K562 (cell line): Measurements from ENCODE around the gene CREB3L2. TPM values are rescaled to one million over a fixed set of nuclear protein-coding genes. Genes with fewer than 3 reads are reported as not detected.

Source experiments
- ARID4B ChIP-seq: sonication (generic); formaldehyde crosslinking; IDR thresholded peaks from 2 replicates; pipeline ENCODE4 v1.8.0; 2022; ENCODE audit warnings: mild to moderate bottlenecking, missing genetic modification reagents
- CLOCK ChIP-seq: fragments of 250-450 bp; sonication (Bioruptor Pico); IDR thresholded peaks from 2 replicates; pipeline ENCODE4 v1.4.0; 2020; ENCODE audit warnings: mild to moderate bottlenecking, moderate library complexity, borderline replicate concordance
- DEAF1 ChIP-seq: fragments of 450-650 bp; formaldehyde crosslinking; IDR thresholded peaks from 2 replicates; pipeline ENCODE4 v1.4.0; 2020; ENCODE audit warnings: mild to moderate bottlenecking, moderate library complexity
- EHMT2 ChIP-seq: fragments of 450-650 bp; IDR thresholded peaks from 2 replicates; pipeline ENCODE4 v1.6.1; 2018; ENCODE audit warnings: antibody characterized with exemption
- HLTF ChIP-seq: fragments of 450-650 bp; IDR thresholded peaks from 2 replicates; pipeline ENCODE4 v1.6.1; 2016
- KDM5B ChIP-seq: fragments of 200-600 bp; sonication (generic); IDR thresholded peaks from 2 replicates; pipeline ENCODE4 v1.6.1; 2012; ENCODE audit warnings: low read depth, mild to moderate bottlenecking, moderate library complexity, low read length, control low read depth, inconsistent platforms; ENCODE audit not compliant: insufficient replicate concordance
- RHOXF2B ChIP-seq: fragments of 250-450 bp; sonication (Bioruptor Pico); conservative IDR thresholded peaks from 2 replicates; pipeline ENCODE4 v1.5.1; 2021
- RNF219 ChIP-seq: fragments of 250-450 bp; sonication (Bioruptor Pico); IDR thresholded peaks from 2 replicates; pipeline ENCODE4 v1.5.0; 2022; ENCODE audit warnings: mild to moderate bottlenecking
- TAF15 ChIP-seq: fragments of 200-400 bp; formaldehyde crosslinking; IDR thresholded peaks from 2 replicates; pipeline ENCODE4 v1.6.1; 2017; ENCODE audit warnings: mild to moderate bottlenecking, low read depth, low read length, moderate library complexity
- ZMIZ1 ChIP-seq, 2 experiments: fragments of 150-350 bp in 1 of 2; IDR thresholded peaks; 2 replicates each; pipeline ENCODE4 v1.6.1; 2012 to 2016; ENCODE audit warnings: low read depth in 2 of 2, low read length in 2 of 2, mild to moderate bottlenecking in 1 of 2, moderate library complexity in 1 of 2
- ZNF3 ChIP-seq: fragments of 250-450 bp; sonication (Bioruptor Pico); IDR thresholded peaks from 2 replicates; pipeline ENCODE4 v1.5.0; 2021; ENCODE audit warnings: mild to moderate bottlenecking, moderate library complexity
- polyA plus RNA-seq, 8 experiments: library from polyadenylated mRNA; depleted of rRNA in 4 of 8; stranded (reverse) in 5 of 8; unstranded in 3 of 8; fragments of >200 nt; fragmentation: Nextera tagmentation in 2 of 8; fragmentation: Illumina TruSeq in 1 of 8; extraction: Ambion mirVana in 2 of 8; extraction: Trizol in 1 of 8; gene quantifications; 2 replicates each; pipeline versions ENCODE4 v1.2.1 to v1.2.3, GENCODE V29; 2011 to 2014; ENCODE audit warnings: inconsistent platforms in 1 of 8, missing spikeins in 1 of 8
- total RNA-seq, 7 experiments: library from RNA; depleted of rRNA in 6 of 7; stranded (reverse); fragments of >200 nt in 6 of 7; fragmentation: Illumina TruSeq in 2 of 7; extraction: Trizol in 2 of 7; gene quantifications; 2 replicates each; pipeline versions ENCODE4 v1.2.1 to v1.2.3, GENCODE V29; 2011 to 2021; ENCODE audit warnings: low replicate concordance in 1 of 7

The CREB3L2 gene
- total and polyA plus RNA-seq, 9 of the 15 experiments (the other 6 are each of a cell fraction or from before 2014, with no cell fraction given): 7.1 to 45.6 (median 15.8) TPM

- TF ChIP-seq RNF219 (CRISPR knock-in tag): no peak
- no peak for TF ChIP-seq EHMT2
- TF ChIP-seq ZNF3 (CRISPR knock-in tag): no peak
- no peak for TF ChIP-seq ARID4B (CRISPR knock-in tag)
- TF ChIP-seq RHOXF2B: no peak
- no peak for TF ChIP-seq TAF15
- no peak for TF ChIP-seq CLOCK (CRISPR knock-in tag)
- no peak for TF ChIP-seq KDM5B
- no peak for TF ChIP-seq ZMIZ1 (IDR thresholded peaks at IDR 0.05; ENCODE audit: low read depth in 2 of 2, low read length in 2 of 2)
- TF ChIP-seq HLTF: no peak
- no peak for TF ChIP-seq DEAF1 (CRISPR knock-in tag)
These were observed 1.7 kb downstream of the CREB3L2 start (continued) for GRCh38 chr7:138000081-138000701.
